A673 (cell line): ENCODE results near the gene LRP2. TPM values are rescaled to one million over a fixed set of nuclear protein-coding genes. Genes with fewer than 3 reads are reported as not detected.
A peak's percentile ranks its signal among the peaks of the same experiment; 100 is the strongest.

Experiments
- BruUV-seq: library from RNA; stranded (reverse); fragments of 400-500 nt; replicated peaks from 2 replicates; lab custom pipeline; 2021; lab: Mats Ljungman, UMichigan
- CTCF ChIA-PET: fragments of 300-600 bp; sonication (Branson Sonifier 250); formaldehyde crosslinking; loops from one replicate; lab custom pipeline; 2022; ENCODE audit warnings: antibody characterized with exemption; lab: Charles Lee
- POLR2A ChIA-PET: fragments of 300-600 bp; sonication (Branson Sonifier 250); formaldehyde crosslinking; loops from one replicate; lab custom pipeline; 2022; ENCODE audit warnings: antibody characterized with exemption; ENCODE audit not compliant: low non-redundant PET; lab: Charles Lee
- DNase-seq: peaks from one replicate; pipeline ENCODE4 v3.0.0-alpha.2; 2015; ENCODE audit warnings: low spot score
- H3K27ac ChIP-seq: fragments of 200-600 bp; sonication (generic); 2 replicates; pipeline ENCODE4 v1.5.1; 2016; ENCODE audit warnings: mixed run types, low read depth, mild to moderate bottlenecking, mixed read lengths, antibody characterized with exemption, low read length; ENCODE audit not compliant: poor library complexity, severe bottlenecking
- H3K27me3 ChIP-seq: fragments of 200-600 bp; sonication (generic); replicated peaks from 2 replicates; pipeline ENCODE4 v1.6.1; 2017; ENCODE audit warnings: mixed run types, low read depth, mild to moderate bottlenecking, mixed read lengths, antibody characterized with exemption, low read length; ENCODE audit not compliant: insufficient read depth, poor library complexity
- H3K36me3 ChIP-seq: fragments of 200-600 bp; sonication (generic); 2 replicates; pipeline ENCODE4 v1.6.1; 2016; ENCODE audit warnings: mixed run types, mild to moderate bottlenecking, mixed read lengths, antibody characterized with exemption, low read length; ENCODE audit not compliant: insufficient read depth, poor library complexity, severe bottlenecking
- H3K4me1 ChIP-seq: fragments of 200-600 bp; sonication (generic); 2 replicates; pipeline ENCODE4 v1.6.1; 2017; ENCODE audit warnings: mixed run types, mild to moderate bottlenecking, mixed read lengths, antibody characterized with exemption, low read length; ENCODE audit not compliant: insufficient read depth, poor library complexity, severe bottlenecking
- H3K4me3 ChIP-seq: fragments of 200-600 bp; sonication (generic); 2 replicates; pipeline ENCODE4 v1.5.1; 2016; ENCODE audit warnings: low read depth, mixed run types, mild to moderate bottlenecking, mixed read lengths, low read length; ENCODE audit not compliant: poor library complexity, severe bottlenecking
- H3K9me3 ChIP-seq: fragments of 200-600 bp; sonication (generic); 2 replicates; pipeline ENCODE4 v1.6.1; 2016; ENCODE audit warnings: mixed run types, low read depth, mild to moderate bottlenecking, mixed read lengths, antibody characterized with exemption, low read length; ENCODE audit not compliant: poor library complexity, severe bottlenecking
- EZH2 ChIP-seq: fragments of 200-600 bp; sonication (generic); IDR thresholded peaks from 2 replicates; pipeline ENCODE4 v1.6.1; 2017; ENCODE audit warnings: borderline replicate concordance, low read depth, mild to moderate bottlenecking, mixed read lengths, antibody characterized with exemption, low read length; ENCODE audit not compliant: poor library complexity, severe bottlenecking
- intact Hi-C: fragments of 100-400 bp; cut with micrococcal nuclease; formaldehyde crosslinking; loops from one replicate; pipeline ENCODE4 v1.10.0; 2022; ENCODE audit not compliant: unreplicated experiment
- total RNA-seq: library from RNA; stranded (reverse); gene quantifications from 2 replicates; pipeline ENCODE4 v1.2.3, GENCODE V29; 2021
- TF ChIP-seq, protein P1 (sequence below): fragments of 300-800, 200-600 bp; sonication (generic); conservative IDR thresholded peaks from 2 replicates; pipeline ENCODE4 v1.5.1; 2017; ENCODE audit warnings: low read depth, mild to moderate bottlenecking, antibody characterized with exemption, low read length, moderate library complexity, mixed read lengths

The LRP2 gene
- total RNA-seq, 1 experiment from 2014 or later = 0.26 TPM

DNA sequence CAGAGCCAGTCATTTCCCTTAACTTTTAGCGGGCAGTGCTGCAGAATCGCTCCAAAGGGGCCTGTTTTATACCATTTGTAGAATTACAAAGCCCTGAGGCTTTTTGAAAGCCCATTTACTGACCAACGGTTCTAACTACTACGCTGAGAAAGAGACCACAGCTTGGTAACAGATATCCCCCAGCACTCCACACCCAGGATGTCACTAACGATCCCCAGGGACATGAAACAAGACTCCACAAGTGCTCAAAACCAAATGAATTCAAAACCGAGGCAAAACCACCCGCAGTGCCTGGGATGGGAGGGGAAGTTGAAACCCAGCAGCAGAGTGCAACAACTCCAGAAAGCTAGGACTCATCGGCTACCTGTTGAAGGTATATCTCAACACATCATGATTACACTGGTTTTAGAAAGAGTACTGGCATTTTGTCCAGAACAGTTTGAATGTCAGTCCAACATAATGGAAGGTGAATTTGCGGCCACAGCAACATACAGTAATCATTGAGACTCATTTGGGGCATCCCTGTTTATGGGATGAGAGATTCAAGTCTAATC lies 33.6 kb upstream of the LRP2 start:
- H3K27ac ChIP-seq = no peak overlapping the region
- H3K4me1 ChIP-seq = no peaks in the 10 kb centered on the region
- ChIA-PET CTCF (interaction anchor here (0.6 kb wide), 1 partner anchor 1278 kb away, joined by 6 read pairs; no protein-coding TSS in a partner anchor), POLR2A (no interaction called here)
- BruUV-seq = no TSS peak
- H3K9me3 ChIP-seq = no peaks in the 10 kb centered on the region
- no peaks in the 10 kb centered on the region for H3K36me3 ChIP-seq
- intact Hi-C loops = loop anchor here (10.0 kb wide), 1 partner anchor 281 kb away; no protein-coding TSS in a partner anchor
- H3K4me3 ChIP-seq = no peak overlapping the region
- peak; percentile 40 for DNase-seq
- H3K27me3 ChIP-seq = peaks cover 37% of the 10 kb centered on the region
- TF ChIP-seq, protein P1, sequence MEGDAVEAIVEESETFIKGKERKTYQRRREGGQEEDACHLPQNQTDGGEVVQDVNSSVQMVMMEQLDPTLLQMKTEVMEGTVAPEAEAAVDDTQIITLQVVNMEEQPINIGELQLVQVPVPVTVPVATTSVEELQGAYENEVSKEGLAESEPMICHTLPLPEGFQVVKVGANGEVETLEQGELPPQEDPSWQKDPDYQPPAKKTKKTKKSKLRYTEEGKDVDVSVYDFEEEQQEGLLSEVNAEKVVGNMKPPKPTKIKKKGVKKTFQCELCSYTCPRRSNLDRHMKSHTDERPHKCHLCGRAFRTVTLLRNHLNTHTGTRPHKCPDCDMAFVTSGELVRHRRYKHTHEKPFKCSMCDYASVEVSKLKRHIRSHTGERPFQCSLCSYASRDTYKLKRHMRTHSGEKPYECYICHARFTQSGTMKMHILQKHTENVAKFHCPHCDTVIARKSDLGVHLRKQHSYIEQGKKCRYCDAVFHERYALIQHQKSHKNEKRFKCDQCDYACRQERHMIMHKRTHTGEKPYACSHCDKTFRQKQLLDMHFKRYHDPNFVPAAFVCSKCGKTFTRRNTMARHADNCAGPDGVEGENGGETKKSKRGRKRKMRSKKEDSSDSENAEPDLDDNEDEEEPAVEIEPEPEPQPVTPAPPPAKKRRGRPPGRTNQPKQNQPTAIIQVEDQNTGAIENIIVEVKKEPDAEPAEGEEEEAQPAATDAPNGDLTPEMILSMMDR = no peak
- no peak for TF ChIP-seq EZH2

DNA sequence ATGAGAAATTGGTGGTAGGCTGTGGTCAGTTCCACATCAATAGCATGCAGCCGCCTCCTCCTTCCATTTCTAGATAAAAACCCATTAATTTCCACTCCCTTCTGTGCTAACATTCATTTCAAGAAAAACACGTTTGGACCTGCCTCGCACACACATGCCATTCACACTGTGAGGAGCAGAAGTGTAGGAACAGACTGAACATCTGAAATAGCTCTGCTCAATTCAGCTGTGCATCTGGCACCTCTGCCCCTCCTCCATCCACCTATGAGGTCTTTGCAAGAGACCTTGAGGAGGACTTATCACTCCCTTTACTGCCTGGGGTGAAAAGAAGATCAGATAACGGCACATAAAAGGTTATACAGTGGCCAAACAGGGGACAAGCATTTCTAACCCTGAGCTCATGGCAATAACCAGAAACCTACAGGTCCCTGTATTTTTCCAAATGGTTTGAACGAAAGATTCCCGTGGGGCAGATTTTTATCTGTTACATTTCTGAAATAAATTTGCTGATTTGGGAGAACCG lies 30.8 kb upstream of the LRP2 start:
- no peak for DNase-seq
- ChIA-PET POLR2A (no interaction called here), CTCF (no interaction called here)
- Histone ChIP-seq H3K9me3 (no peaks in the 10 kb centered on the region), H3K27ac (no peak overlapping the region), H3K4me3 (no peak overlapping the region), H3K4me1 (no peaks in the 10 kb centered on the region), H3K36me3 (no peaks in the 10 kb centered on the region), H3K27me3 (peaks cover 63% of the 10 kb centered on the region)
- intact Hi-C loops = loop anchor here (10.0 kb wide), 1 partner anchor 278 kb away; no protein-coding TSS in a partner anchor
- TF ChIP-seq EZH2 = no peak
- TF ChIP-seq, protein P1 = no peak
- no TSS peak for BruUV-seq

DNA sequence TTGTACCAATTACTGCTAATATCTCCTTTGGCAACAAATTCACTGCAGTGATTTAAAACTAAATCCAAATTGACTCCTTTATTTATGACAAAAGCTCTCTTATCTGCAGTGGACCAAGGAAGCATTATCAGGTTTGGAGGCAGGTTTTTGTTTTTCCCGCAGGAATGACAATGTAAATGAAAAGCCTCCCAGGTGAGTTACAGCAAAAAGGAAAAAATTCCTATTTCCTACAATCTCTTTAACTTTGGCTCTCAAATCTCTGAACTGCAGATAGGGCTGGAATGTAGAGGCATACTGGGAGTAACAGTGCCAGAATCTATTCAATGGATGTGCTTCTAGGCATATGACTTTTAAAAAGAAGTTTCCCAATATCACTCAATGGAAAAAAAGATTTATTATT lies 28.9 kb upstream of the LRP2 start:
- ChIA-PET CTCF (no interaction called here), POLR2A (no interaction called here)
- DNase-seq = no peak
- H3K36me3 ChIP-seq = no peaks in the 10 kb centered on the region
- BruUV-seq = no TSS peak
- intact Hi-C loops = loop anchor here (10.0 kb wide), 1 partner anchor 276 kb away; no protein-coding TSS in a partner anchor
- H3K9me3 ChIP-seq = no peaks in the 10 kb centered on the region
- H3K4me1 ChIP-seq = no peaks in the 10 kb centered on the region
- peaks cover 68% of the 10 kb centered on the region for H3K27me3 ChIP-seq
- no peak overlapping the region for H3K27ac ChIP-seq
- H3K4me3 ChIP-seq = no peak overlapping the region
- TF ChIP-seq, protein P1 = no peak
- TF ChIP-seq EZH2 = no peak
